Neural crest cell (in vitro differentiated cells): Measurements from ENCODE around the gene RUNX1. TPM values are rescaled to one million over a fixed set of nuclear protein-coding genes. Genes with fewer than 3 reads are reported as not detected.

Experiments
- DNase-seq: peaks from one replicate; pipeline ENCODE4 v3.0.0; 2021; ENCODE audit warnings: low read depth, mixed read lengths, low spot score
- H3K27ac Mint-ChIP-seq: one replicate; pipeline ENCODE4 v1.8.0; 2021; ENCODE audit warnings: mild to moderate bottlenecking, mixed read lengths; ENCODE audit not compliant: unreplicated experiment
- H3K27me3 Mint-ChIP-seq: 2 replicates; pipeline ENCODE4 v1.8.0; 2021; ENCODE audit warnings: low read depth, mild to moderate bottlenecking, mixed read lengths
- H3K36me3 Mint-ChIP-seq: 2 replicates; pipeline ENCODE4 v1.8.0; 2021; ENCODE audit warnings: low read depth, mild to moderate bottlenecking, mixed read lengths
- H3K4me1 Mint-ChIP-seq: 2 replicates; pipeline ENCODE4 v1.8.0; 2021; ENCODE audit warnings: mixed read lengths
- H3K4me3 Mint-ChIP-seq: one replicate; pipeline ENCODE4 v1.8.0; 2021; ENCODE audit warnings: mild to moderate bottlenecking, mixed read lengths
- H3K9me3 Mint-ChIP-seq: 2 replicates; pipeline ENCODE4 v1.8.0; 2021; ENCODE audit warnings: mixed read lengths
- total RNA-seq: library from RNA; stranded (reverse); gene quantifications from 2 replicates; pipeline ENCODE4 v1.2.1, GENCODE V29; 2021
- TF ChIP-seq, protein P1 (sequence below): fragments of 200-600 bp; sonication (generic); conservative IDR thresholded peaks from 2 replicates; pipeline ENCODE4 v1.5.0; 2021; ENCODE audit warnings: antibody characterized with exemption, mild to moderate bottlenecking

Gene RUNX1
- total RNA-seq, 1 donor from 2014 or later: 0.63 TPM

DNA sequence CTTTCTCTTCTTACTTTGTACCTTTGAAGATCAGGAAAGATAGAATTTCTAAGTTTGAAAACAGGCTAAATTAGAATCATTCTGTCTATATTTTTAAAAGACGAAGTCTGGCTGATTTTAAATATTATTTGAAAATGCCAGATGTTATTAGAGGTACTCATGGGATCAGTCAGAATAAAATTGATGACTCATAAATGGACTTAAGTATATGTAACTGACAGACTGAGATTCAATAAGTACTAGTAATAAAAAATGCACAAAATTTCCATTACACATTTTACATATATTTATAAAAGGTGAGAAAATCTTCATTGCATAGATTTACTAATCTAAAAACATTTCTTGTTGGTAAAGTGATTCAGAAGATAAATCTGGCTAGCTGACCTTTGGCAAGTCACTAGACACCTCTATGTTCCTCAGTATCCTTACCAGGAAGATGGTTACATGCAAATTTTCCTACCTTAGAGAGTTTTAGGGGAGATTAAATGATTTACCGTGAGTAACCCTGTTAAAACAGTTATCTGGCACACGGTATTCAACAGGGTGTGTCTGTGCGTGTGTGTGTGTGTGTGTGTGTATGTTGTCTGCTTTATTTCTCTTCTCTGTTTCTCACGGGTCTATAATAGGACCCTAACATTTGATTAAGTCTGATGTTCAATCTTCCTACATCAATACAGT, 189.0 kb downstream of the RUNX1 start:
- Mint-ChIP-seq H3K36me3 (no peaks in the 10 kb centered on the region), H3K27me3 (peaks cover 36% of the 10 kb centered on the region), H3K9me3 (no peaks in the 10 kb centered on the region), H3K4me1 (peaks cover 8% of the 10 kb centered on the region), H3K4me3 (no peak overlapping the region), H3K27ac (no peak overlapping the region)
- TF ChIP-seq, protein P1, sequence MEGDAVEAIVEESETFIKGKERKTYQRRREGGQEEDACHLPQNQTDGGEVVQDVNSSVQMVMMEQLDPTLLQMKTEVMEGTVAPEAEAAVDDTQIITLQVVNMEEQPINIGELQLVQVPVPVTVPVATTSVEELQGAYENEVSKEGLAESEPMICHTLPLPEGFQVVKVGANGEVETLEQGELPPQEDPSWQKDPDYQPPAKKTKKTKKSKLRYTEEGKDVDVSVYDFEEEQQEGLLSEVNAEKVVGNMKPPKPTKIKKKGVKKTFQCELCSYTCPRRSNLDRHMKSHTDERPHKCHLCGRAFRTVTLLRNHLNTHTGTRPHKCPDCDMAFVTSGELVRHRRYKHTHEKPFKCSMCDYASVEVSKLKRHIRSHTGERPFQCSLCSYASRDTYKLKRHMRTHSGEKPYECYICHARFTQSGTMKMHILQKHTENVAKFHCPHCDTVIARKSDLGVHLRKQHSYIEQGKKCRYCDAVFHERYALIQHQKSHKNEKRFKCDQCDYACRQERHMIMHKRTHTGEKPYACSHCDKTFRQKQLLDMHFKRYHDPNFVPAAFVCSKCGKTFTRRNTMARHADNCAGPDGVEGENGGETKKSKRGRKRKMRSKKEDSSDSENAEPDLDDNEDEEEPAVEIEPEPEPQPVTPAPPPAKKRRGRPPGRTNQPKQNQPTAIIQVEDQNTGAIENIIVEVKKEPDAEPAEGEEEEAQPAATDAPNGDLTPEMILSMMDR: no peak
- no peak for DNase-seq

DNA sequence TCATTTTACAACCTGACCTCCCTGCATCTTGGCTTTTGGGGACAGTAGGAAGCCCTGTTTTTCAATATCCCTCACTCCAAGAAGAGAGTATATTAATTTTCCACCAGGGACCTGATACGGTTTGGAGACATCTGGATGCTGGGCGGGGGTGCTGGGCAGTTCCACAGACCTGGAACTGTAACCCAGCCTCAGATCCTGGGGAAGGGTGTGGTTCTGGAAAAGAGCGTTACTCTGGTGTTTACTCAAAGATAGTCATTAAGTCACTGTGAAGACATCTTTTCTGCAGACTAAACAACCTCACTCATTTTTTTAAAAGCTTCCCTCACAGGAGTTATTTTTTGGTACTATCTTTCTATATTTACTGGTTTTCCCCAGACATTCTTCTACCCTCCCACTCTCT, 190.5 kb downstream of the RUNX1 start:
- H3K4me1 Mint-ChIP-seq: no peaks in the 10 kb centered on the region
- H3K27ac Mint-ChIP-seq: no peak overlapping the region
- no peak for DNase-seq
- no peaks in the 10 kb centered on the region for H3K36me3 Mint-ChIP-seq
- H3K9me3 Mint-ChIP-seq: no peaks in the 10 kb centered on the region
- peaks cover 26% of the 10 kb centered on the region for H3K27me3 Mint-ChIP-seq
- TF ChIP-seq, protein P1: no peak
- no peak overlapping the region for H3K4me3 Mint-ChIP-seq

DNA sequence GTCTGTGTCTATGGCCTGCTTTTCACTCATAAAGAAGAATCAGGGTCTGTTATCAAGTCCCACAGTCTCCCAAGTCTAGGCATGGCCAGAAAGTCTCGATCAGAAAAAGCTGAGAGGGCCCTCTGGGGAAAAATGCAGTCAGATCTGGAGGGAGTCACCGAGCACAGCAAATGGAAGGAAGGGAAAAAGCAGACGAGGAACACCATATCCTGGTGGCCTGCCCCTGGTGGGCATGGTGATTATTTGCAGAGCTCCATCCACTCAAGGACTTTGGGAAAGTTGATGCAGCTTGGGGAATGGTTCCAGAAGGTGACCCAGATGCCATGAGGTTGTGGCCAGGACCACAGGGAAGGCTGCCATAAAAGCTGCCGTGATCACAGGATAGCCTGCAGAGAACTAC, 191.2 kb downstream of the RUNX1 start:
- Mint-ChIP-seq H3K36me3 (no peaks in the 10 kb centered on the region), H3K27me3 (peaks cover 22% of the 10 kb centered on the region), H3K4me3 (no peak overlapping the region), H3K9me3 (no peaks in the 10 kb centered on the region), H3K27ac (no peak overlapping the region), H3K4me1 (no peaks in the 10 kb centered on the region)
- DNase-seq: no peak
- TF ChIP-seq, protein P1: peak; percentile 40

DNA sequence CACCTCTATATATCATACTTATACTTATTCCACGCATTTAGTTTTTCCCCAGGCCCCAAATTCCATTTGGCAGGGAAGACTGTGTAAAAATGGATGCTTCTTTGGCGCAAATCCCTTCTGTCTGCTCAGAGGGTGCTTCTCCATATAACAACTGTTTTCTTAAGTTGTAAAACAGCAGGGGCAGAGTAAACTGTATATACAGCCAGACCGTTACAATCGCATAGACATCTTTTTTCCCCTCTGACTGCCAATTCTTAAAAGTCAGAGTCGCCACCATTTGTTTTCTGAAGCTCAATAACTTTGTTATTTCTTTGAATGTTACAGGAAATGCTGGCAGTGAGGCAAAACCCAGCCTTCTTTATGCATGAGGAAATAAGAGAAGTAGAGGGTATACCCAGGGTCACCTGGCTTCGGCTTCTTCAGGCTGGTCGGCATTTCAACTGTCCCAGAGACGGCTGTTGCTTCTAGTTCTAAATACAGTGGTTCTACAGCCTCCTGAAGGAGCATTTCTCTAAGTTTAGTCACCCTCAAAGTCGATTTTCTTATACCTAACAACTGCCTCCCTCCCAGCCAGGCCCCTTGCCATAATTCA, 191.9 kb downstream of the RUNX1 start:
- H3K9me3 Mint-ChIP-seq: no peaks in the 10 kb centered on the region
- no peak for DNase-seq
- H3K4me1 Mint-ChIP-seq: no peaks in the 10 kb centered on the region
- H3K27me3 Mint-ChIP-seq: peaks cover 17% of the 10 kb centered on the region
- H3K36me3 Mint-ChIP-seq: no peaks in the 10 kb centered on the region
- TF ChIP-seq, protein P1: no peak
- H3K4me3 Mint-ChIP-seq: no peak overlapping the region
- no peak overlapping the region for H3K27ac Mint-ChIP-seq

DNA sequence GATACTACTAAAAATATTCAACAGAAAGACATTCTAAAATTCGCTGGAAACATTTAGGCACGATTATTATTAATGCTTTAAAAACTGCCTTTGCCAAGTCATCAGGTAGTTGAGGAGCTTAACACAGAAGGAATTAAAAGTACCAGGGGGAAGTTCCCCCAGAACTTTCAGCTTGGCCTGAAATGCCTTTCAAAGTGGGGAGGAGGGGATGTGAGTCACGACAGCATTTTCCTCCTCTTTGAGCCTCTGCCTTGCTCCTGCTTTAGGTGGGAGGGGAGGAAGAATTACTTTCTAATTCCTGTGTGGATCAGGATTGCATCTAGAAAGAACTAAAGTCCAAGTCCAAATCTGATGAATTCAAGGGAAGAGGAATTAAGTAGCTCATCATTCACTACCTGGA, 196.7 kb downstream of the RUNX1 start:
- H3K27ac Mint-ChIP-seq: no peak overlapping the region
- no peaks in the 10 kb centered on the region for H3K36me3 Mint-ChIP-seq
- H3K4me3 Mint-ChIP-seq: no peak overlapping the region

More for the DNA sequence above, 196.7 kb downstream of the RUNX1 start:
- TF ChIP-seq, protein P1: no peak
- DNase-seq: no peak
- H3K4me1 Mint-ChIP-seq: no peaks in the 10 kb centered on the region
- H3K9me3 Mint-ChIP-seq: no peaks in the 10 kb centered on the region
- H3K27me3 Mint-ChIP-seq: no peaks in the 10 kb centered on the region
